H1 (cell line): Measurements from ENCODE around the gene ANXA4. TPM values are rescaled to one million over a fixed set of nuclear protein-coding genes. Genes with fewer than 3 reads are reported as not detected.

ENCODE experiments used
- CTCF ChIA-PET: fragments of 300-600 bp; sonication (Branson Sonifier 250); formaldehyde crosslinking; loops from one replicate; lab custom pipeline; 2021; ENCODE audit not compliant: partially characterized antibody; lab: Charles Lee
- POLR2A ChIA-PET: fragments of 300-600 bp; sonication (Branson Sonifier 250); formaldehyde crosslinking; loops from one replicate; lab custom pipeline; 2021; ENCODE audit warnings: inconsistent platforms; ENCODE audit not compliant: partially characterized antibody; lab: Charles Lee
- DNase-seq, 2 experiments: peaks; one replicate each; pipeline versions ENCODE4 v3.0.0 to v3.0.0-alpha.2; 2010 to 2022; ENCODE audit warnings: low spot score in 2 of 2, low read depth in 1 of 2, mixed read lengths in 1 of 2
- FAIRE-seq: peaks from 2 replicates; lab custom pipeline; 2011; peaks lifted over from hg19 to GRCh38; lab: Jason Lieb, UNC
- H2AFZ ChIP-seq: 2 replicates; pipeline ENCODE4 v1.8.1; 2012; ENCODE audit warnings: low read length, inconsistent platforms
- H2AK5ac ChIP-seq: 2 replicates; pipeline ENCODE4 v1.6.1; 2013; ENCODE audit warnings: low read depth, low read length
- H2BK120ac ChIP-seq: replicated peaks from 2 replicates; pipeline ENCODE3; 2013; ENCODE audit warnings: low read depth, low read length, inconsistent platforms
- H2BK12ac ChIP-seq: 2 replicates; pipeline ENCODE4 v1.6.1; 2013; ENCODE audit warnings: low read depth, low read length
- H2BK15ac ChIP-seq: 2 replicates; pipeline ENCODE4 v1.6.1; 2013; ENCODE audit warnings: low read length
- H2BK20ac ChIP-seq: 2 replicates; pipeline ENCODE4 v1.6.1; 2013; ENCODE audit warnings: low read length
- H2BK5ac ChIP-seq: 2 replicates; pipeline ENCODE4 v1.6.1; 2013; ENCODE audit warnings: low read depth, low read length
- H3K14ac ChIP-seq: 2 replicates; pipeline ENCODE4 v1.6.1; 2013; ENCODE audit warnings: inconsistent platforms; ENCODE audit not compliant: insufficient read length
- H3K18ac ChIP-seq: 2 replicates; pipeline ENCODE4 v1.6.1; 2013; ENCODE audit warnings: low read length; ENCODE audit errors: extremely low read depth
- H3K23ac ChIP-seq: 2 replicates; pipeline ENCODE4 v1.6.1; 2013; ENCODE audit warnings: inconsistent platforms; ENCODE audit not compliant: insufficient read length
- H3K23me2 ChIP-seq: 2 replicates; pipeline ENCODE4 v1.6.1; 2013; ENCODE audit warnings: low read depth, low read length
- H3K27ac ChIP-seq: 2 replicates; pipeline ENCODE4 v1.6.1; 2011; ENCODE audit warnings: low read depth, low read length, inconsistent platforms
- H3K27me3 ChIP-seq, 4 experiments: replicated peaks in 1 of 4; 1 replicate in 1 of 4; 2 replicates in 3 of 4; pipeline versions ENCODE4 v1.6.1 to v1.8.1; 2011 to 2013; ENCODE audit warnings: low read length in 3 of 4, mild to moderate bottlenecking in 3 of 4, inconsistent platforms in 2 of 4, mixed read lengths in 2 of 4, moderate library complexity in 1 of 4; ENCODE audit not compliant: control insufficient read depth in 3 of 4, insufficient read depth in 3 of 4; ENCODE audit errors: extremely low read depth in 1 of 4
- H3K36me3 ChIP-seq, 4 experiments: 2 replicates each; pipeline versions ENCODE4 v1.6.1 to v1.8.1; 2011 to 2013; ENCODE audit warnings: mild to moderate bottlenecking in 4 of 4, low read length in 3 of 4, moderate library complexity in 2 of 4, control low read depth in 1 of 4, inconsistent platforms in 1 of 4; ENCODE audit not compliant: insufficient read depth in 4 of 4, control insufficient read depth in 2 of 4
- H3K4ac ChIP-seq: replicated peaks from 2 replicates; pipeline ENCODE3; 2013; ENCODE audit warnings: low read length, low read depth, mixed read lengths, inconsistent platforms; ENCODE audit not compliant: insufficient read length
- H3K4me1 ChIP-seq, 4 experiments: replicated peaks in 1 of 4; 1 replicate in 1 of 4; 2 replicates in 3 of 4; pipeline versions ENCODE4 v1.6.1 to v1.8.1; 2011 to 2013; ENCODE audit warnings: low read length in 3 of 4, inconsistent platforms in 2 of 4, mixed read lengths in 1 of 4; ENCODE audit not compliant: insufficient read depth in 4 of 4, control insufficient read depth in 3 of 4
- H3K4me2 ChIP-seq, 2 experiments: 2 replicates each; pipeline versions ENCODE4 v1.6.1 to v1.8.1; 2011 to 2013; ENCODE audit warnings: low read depth in 2 of 2, low read length in 2 of 2, control low read depth in 1 of 2, inconsistent platforms in 1 of 2, mild to moderate bottlenecking in 1 of 2; ENCODE audit not compliant: insufficient read depth in 1 of 2
- H3K4me3 ChIP-seq, 4 experiments: fragments of 200-600, 300-600 bp in 1 of 4; sonication (generic), shearing (Covaris generic), sonication (Bioruptor Twin) in 1 of 4; 2 replicates each; pipeline versions ENCODE4 v1.5.1 to v1.8.1; 2011 to 2016; ENCODE audit warnings: low read length in 4 of 4, low read depth in 3 of 4, control low read depth in 2 of 4, inconsistent platforms in 2 of 4, mild to moderate bottlenecking in 2 of 4, mixed read lengths in 1 of 4, moderate library complexity in 1 of 4; ENCODE audit not compliant: insufficient read depth in 2 of 4; ENCODE audit errors: extremely low read depth in 1 of 4
- H3K56ac ChIP-seq: replicated peaks from 2 replicates; pipeline ENCODE3; 2013; ENCODE audit warnings: low read depth, mild to moderate bottlenecking, mixed read lengths, low read length, inconsistent platforms; ENCODE audit not compliant: insufficient read length
- H3K79me1 ChIP-seq: 2 replicates; pipeline ENCODE4 v1.6.1; 2013; ENCODE audit warnings: low read depth, low read length, control low read depth
- H3K79me2 ChIP-seq, 2 experiments: 2 replicates each; pipeline versions ENCODE4 v1.6.1 to v1.8.1; 2012 to 2013; ENCODE audit warnings: low read length in 2 of 2, mild to moderate bottlenecking in 2 of 2, inconsistent platforms in 1 of 2; ENCODE audit not compliant: insufficient read depth in 2 of 2, control insufficient read depth in 1 of 2
- H3K9ac ChIP-seq, 4 experiments: replicated peaks in 1 of 4; 1 replicate in 1 of 4; 2 replicates in 3 of 4; pipeline versions ENCODE4 v1.6.1 to v1.8.1; 2011 to 2013; ENCODE audit warnings: low read depth in 3 of 4, low read length in 3 of 4, control low read depth in 2 of 4, mild to moderate bottlenecking in 2 of 4, moderate library complexity in 2 of 4, inconsistent platforms in 1 of 4; ENCODE audit errors: extremely low read depth in 1 of 4
- H3K9me3 ChIP-seq, 2 experiments: 2 replicates each; pipeline versions ENCODE4 v1.6.1 to v1.8.1; 2012 to 2013; ENCODE audit warnings: mild to moderate bottlenecking in 2 of 2, moderate library complexity in 2 of 2, control low read depth in 1 of 2, inconsistent platforms in 1 of 2, low read depth in 1 of 2, low read length in 1 of 2, mixed read lengths in 1 of 2; ENCODE audit not compliant: insufficient read depth in 2 of 2
- H4K20me1 ChIP-seq, 2 experiments: replicated peaks in 1 of 2; 2 replicates each; pipeline versions ENCODE3 to v1.8.1; 2011 to 2013; ENCODE audit warnings: inconsistent platforms in 2 of 2, low read length in 2 of 2, mild to moderate bottlenecking in 1 of 2; ENCODE audit not compliant: insufficient read depth in 2 of 2, control insufficient read depth in 1 of 2
- H4K5ac ChIP-seq: 2 replicates; pipeline ENCODE4 v1.6.1; 2013; ENCODE audit warnings: low read length, low read depth, mixed read lengths, inconsistent platforms; ENCODE audit not compliant: insufficient read length
- H4K8ac ChIP-seq: 2 replicates; pipeline ENCODE4 v1.8.0; 2013; ENCODE audit warnings: mild to moderate bottlenecking, moderate library complexity, low read length, inconsistent platforms; ENCODE audit not compliant: insufficient read depth; ENCODE audit errors: extremely low read depth
- H4K91ac ChIP-seq: replicated peaks from 2 replicates; pipeline ENCODE3; 2013; ENCODE audit warnings: low read length, mixed read lengths, inconsistent platforms; ENCODE audit not compliant: insufficient read length
- CBX5 ChIP-seq: fragments of 300-800, 300-1000 bp; sonication (generic); IDR thresholded peaks from 2 replicates; pipeline ENCODE4 v1.7.1; 2016; ENCODE audit warnings: antibody characterized with exemption, low read length, low read depth
- CREB1 ChIP-seq: IDR thresholded peaks from 2 replicates; pipeline ENCODE4 v1.6.1; 2012; ENCODE audit warnings: inconsistent platforms
- CTBP2 ChIP-seq: IDR thresholded peaks from 2 replicates; pipeline ENCODE4 v1.7.0; 2011; ENCODE audit warnings: borderline replicate concordance, mild to moderate bottlenecking, moderate library complexity, mixed read lengths, low read length; ENCODE audit not compliant: insufficient read depth, insufficient read length
- GABPA ChIP-seq: IDR thresholded peaks from 2 replicates; pipeline ENCODE4 v1.6.1; 2011; ENCODE audit warnings: mild to moderate bottlenecking, low read length, moderate library complexity, borderline replicate concordance; ENCODE audit not compliant: insufficient read depth
- GTF2F1 ChIP-seq: IDR thresholded peaks from 2 replicates; pipeline ENCODE4 v1.6.1; 2012; ENCODE audit warnings: low read depth, low read length, improper control_type of control experiment, borderline replicate concordance
- PHF8 ChIP-seq: fragments of 200-600 bp; sonication (generic); conservative IDR thresholded peaks from 2 replicates; pipeline ENCODE4 v1.7.1; 2012; ENCODE audit warnings: low read depth, mild to moderate bottlenecking, inconsistent platforms, low read length, moderate library complexity
- POU5F1 ChIP-seq: IDR thresholded peaks from 2 replicates; pipeline ENCODE4 v1.6.1; 2011; ENCODE audit warnings: low read depth, mild to moderate bottlenecking, low read length, moderate library complexity
- RBBP5 ChIP-seq: IDR thresholded peaks from 2 replicates; pipeline ENCODE4 v1.7.1; 2012; ENCODE audit warnings: low read depth, mild to moderate bottlenecking, inconsistent platforms, low read length, moderate library complexity, borderline replicate concordance
- RFX5 ChIP-seq: IDR thresholded peaks from 2 replicates; pipeline ENCODE4 v1.6.1; 2011; ENCODE audit warnings: low read depth, low read length, improper control_type of control experiment, borderline replicate concordance
- RNF2 ChIP-seq: fragments of 200-900, 300-1000 bp; sonication (generic); IDR thresholded peaks from 2 replicates; pipeline ENCODE4 v1.7.1; 2016; ENCODE audit warnings: borderline replicate concordance, low read depth, mild to moderate bottlenecking, antibody characterized with exemption, low read length; ENCODE audit not compliant: poor library complexity, severe bottlenecking; ENCODE audit errors: missing control alignments
- SIN3A ChIP-seq, 2 experiments: IDR thresholded peaks in 1 of 2; conservative IDR thresholded peaks in 1 of 2; 2 replicates each; pipeline ENCODE4 v1.6.1; 2011 to 2012; ENCODE audit warnings: low read length in 2 of 2, improper control_type of control experiment in 1 of 2, low read depth in 1 of 2, mild to moderate bottlenecking in 1 of 2
- SIX5 ChIP-seq: IDR thresholded peaks from 2 replicates; pipeline ENCODE4 v1.6.1; 2011; ENCODE audit warnings: mild to moderate bottlenecking, low read depth, low read length
- YY1 ChIP-seq: IDR thresholded peaks from 2 replicates; pipeline ENCODE4 v1.6.1; 2011; ENCODE audit warnings: low read depth, mild to moderate bottlenecking, low read length
- WGBS, 2 experiments: shearing (Covaris generic) in 1 of 2; methylation state at CpG; one replicate each; pipeline versions ENCODE4 v1.1.6 to v1.1.7; 2013 to 2015; ENCODE audit warnings: low lambda C conversion rate in 2 of 2, mixed read lengths in 2 of 2, inconsistent platforms in 1 of 2, low coverage in 1 of 2, missing lambda C conversion rate in 1 of 2; ENCODE audit not compliant: insufficient replicate concordance in 2 of 2, insufficient coverage in 1 of 2, insufficient read length in 1 of 2; ENCODE audit errors: extremely low coverage in 1 of 2, missing lambda C conversion rate in 1 of 2; 5-methylcytosine and 5-hydroxymethylcytosine counted together
- polyA plus RNA-seq, 7 experiments: library from polyadenylated mRNA; depleted of rRNA in 3 of 7; stranded (reverse) in 5 of 7; unstranded in 2 of 7; fragments of >200 nt in 5 of 7; fragments of 200-250 nt in 2 of 7; gene quantifications; 1 replicate in 5 of 7; 2 replicates in 1 of 7; 4 replicates in 1 of 7; pipeline versions ENCODE4 v1.2.1 to v1.2.3, GENCODE V29; 2011 to 2013; ENCODE audit warnings: missing spikeins in 2 of 7, mixed read lengths in 2 of 7
- total RNA-seq: library from RNA; stranded (reverse); fragmentation: NEBNext Ultra II Directional; extraction: Animal tissue kit (Norgen Biotek cat#: 25700); gene quantifications from 2 replicates; pipeline ENCODE4 v1.2.1, GENCODE V29; 2021

Gene ANXA4
- total and polyA plus RNA-seq, 2 of the 8 experiments (the other 6 are each of a cell fraction or from before 2014, with no cell fraction given) = 9.4 to 17.6 TPM

GRCh38 chr2:69805887-69806286 is 64.0 kb downstream of the ANXA4 start:
- Histone ChIP-seq H3K4ac (no peak overlapping the region), H3K23me2 (no peaks in the 10 kb centered on the region), H3K18ac (no peak overlapping the region), H2BK20ac (no peak overlapping the region), H3K36me3 (no peaks in the 10 kb centered on the region), H4K91ac (no peak overlapping the region), H2BK15ac (no peak overlapping the region), H3K4me3 (no peak overlapping the region), H2AFZ (no peak overlapping the region), H3K79me1 (no peaks in the 10 kb centered on the region), H2BK5ac (no peak overlapping the region), H3K79me2 (no peaks in the 10 kb centered on the region), H3K27ac (no peak overlapping the region), H2AK5ac (no peak overlapping the region), H3K14ac (no peak overlapping the region), H3K9ac (no peak overlapping the region), H4K20me1 (peaks cover 0 to 2% of the 10 kb centered on the region in 2 experiments), H3K4me1 (peaks cover 0 to 2% (median 0%) of the 10 kb centered on the region in 4 experiments; a peak in 1 of 7 replicates), H3K27me3 (no peaks in the 10 kb centered on the region), H4K5ac (no peak overlapping the region), H4K8ac (no peak overlapping the region), H3K56ac (no peak overlapping the region), H2BK12ac (no peak overlapping the region), H3K23ac (no peak overlapping the region), H3K4me2 (no peak overlapping the region), H2BK120ac (no peak overlapping the region), H3K9me3 (no peaks in the 10 kb centered on the region)
- DNase-seq = no peak
- FAIRE-seq = no peak
- CTCF ChIA-PET = interaction anchor here (0.6 to 22.2 kb wide), 6 partner anchors 9 to 609 kb away, joined by 3 to 319 read pairs (median 4); no protein-coding TSS in a partner anchor
- 89% methylated on average over 1 of the region's 1 CpG; no CpG with 5 or more reads in 1 of the 2 experiments for WGBS, 2 experiments
- POLR2A ChIA-PET = no interaction called here
- TF ChIP-seq SIN3A (conservative IDR thresholded peaks at IDR 0.05 in 1 of 2, IDR thresholded peaks at IDR 0.05 in 1 of 2; ENCODE audit: low read depth in 1 of 2, low read length in 2 of 2) = no peak
- no peak for TF ChIP-seq GABPA
- TF ChIP-seq YY1 = no peak
- no peak for TF ChIP-seq RFX5
- TF ChIP-seq CTBP2 = no peak
- no peak for TF ChIP-seq CREB1
- TF ChIP-seq POU5F1 = no peak
- TF ChIP-seq PHF8 = no peak
- no peak for TF ChIP-seq SIX5
- TF ChIP-seq GTF2F1 = no peak
- no peak for TF ChIP-seq RBBP5
- no peak for TF ChIP-seq RNF2
- no peak for TF ChIP-seq CBX5
